SU-DHL-6 (cell line): ENCODE results near the gene TSPYL2.

Experiments
- H2AFZ ChIP-seq: fragments of 200-600 bp; sonication (generic); 2 replicates; pipeline ENCODE4 v1.6.1; 2014; ENCODE audit warnings: low read depth, mild to moderate bottlenecking, moderate library complexity, mixed read lengths, antibody characterized with exemption, low read length; ENCODE audit not compliant: severe bottlenecking
- H3F3A ChIP-seq: fragments of 200-600 bp; shearing (Covaris generic); 2 replicates; pipeline ENCODE4 v1.6.0; 2016; ENCODE audit warnings: antibody characterized with exemption, mild to moderate bottlenecking; ENCODE audit not compliant: insufficient read depth
- H3K27ac ChIP-seq: fragments of 200-600 bp; sonication (generic); 2 replicates; pipeline ENCODE4 v1.5.1; 2016; ENCODE audit warnings: low read depth, mild to moderate bottlenecking, low read length, moderate library complexity, mixed read lengths
- H3K27me3 ChIP-seq: fragments of 200-600 bp; sonication (generic), shearing (Covaris generic); 2 replicates; pipeline ENCODE4 v1.6.0; 2014; ENCODE audit warnings: mild to moderate bottlenecking, low read length
- H3K36me3 ChIP-seq: fragments of 200-600 bp; sonication (generic); 2 replicates; pipeline ENCODE4 v1.6.1; 2014; ENCODE audit warnings: mild to moderate bottlenecking, low read length, mixed read lengths
- H3K4me2 ChIP-seq: fragments of 300-600, 200-600 bp; shearing (Covaris generic), sonication (generic); 2 replicates; pipeline ENCODE4 v1.6.0; 2014; ENCODE audit warnings: low read length, low read depth, mild to moderate bottlenecking; ENCODE audit not compliant: poor library complexity, severe bottlenecking
- H3K4me3 ChIP-seq: fragments of 200-600 bp; sonication (generic); 2 replicates; pipeline ENCODE4 v1.5.1; 2014; ENCODE audit warnings: antibody characterized with exemption, low read length, mild to moderate bottlenecking, mixed read lengths; ENCODE audit not compliant: insufficient read depth, poor library complexity, severe bottlenecking
- H3K79me2 ChIP-seq: fragments of 200-600 bp; sonication (generic); 2 replicates; pipeline ENCODE4 v1.6.1; 2014; ENCODE audit warnings: mild to moderate bottlenecking, low read length, moderate library complexity; ENCODE audit not compliant: insufficient read depth
- H3K9ac ChIP-seq: fragments of 200-600 bp; sonication (generic); 2 replicates; pipeline ENCODE4 v1.7.0; 2014; ENCODE audit warnings: mild to moderate bottlenecking, low read length
- H3K9me2 ChIP-seq: fragments of 200-600 bp; sonication (generic); replicated peaks from 2 replicates; pipeline ENCODE4 v1.6.1; 2014; ENCODE audit warnings: low read length; ENCODE audit not compliant: insufficient read depth
- H3K9me3 ChIP-seq: fragments of 200-600 bp; sonication (generic); 2 replicates; pipeline ENCODE4 v1.6.1; 2014; ENCODE audit warnings: low read length, mixed read lengths; ENCODE audit not compliant: insufficient read depth
- H4K20me1 ChIP-seq: fragments of 200-600 bp; sonication (generic); 2 replicates; pipeline ENCODE4 v1.6.1; 2014; ENCODE audit warnings: low read depth, mild to moderate bottlenecking, antibody characterized with exemption, low read length, moderate library complexity, mixed read lengths
- EZH2phosphoT487 ChIP-seq: fragments of 200-600 bp; sonication (generic), shearing (Covaris generic); conservative IDR thresholded peaks from 2 replicates; pipeline ENCODE4 v1.6.1; 2018; ENCODE audit warnings: mild to moderate bottlenecking, antibody characterized with exemption, low read length, moderate library complexity, mixed read lengths
- TF ChIP-seq, protein P1 (sequence below): fragments of 200-600 bp; sonication (generic); IDR thresholded peaks from one replicate; pipeline ENCODE4 v1.5.1; 2017; ENCODE audit warnings: antibody characterized with exemption, mild to moderate bottlenecking, low read length, moderate library complexity; ENCODE audit not compliant: insufficient read depth, poor library complexity, severe bottlenecking

Gene TSPYL2

DNA sequence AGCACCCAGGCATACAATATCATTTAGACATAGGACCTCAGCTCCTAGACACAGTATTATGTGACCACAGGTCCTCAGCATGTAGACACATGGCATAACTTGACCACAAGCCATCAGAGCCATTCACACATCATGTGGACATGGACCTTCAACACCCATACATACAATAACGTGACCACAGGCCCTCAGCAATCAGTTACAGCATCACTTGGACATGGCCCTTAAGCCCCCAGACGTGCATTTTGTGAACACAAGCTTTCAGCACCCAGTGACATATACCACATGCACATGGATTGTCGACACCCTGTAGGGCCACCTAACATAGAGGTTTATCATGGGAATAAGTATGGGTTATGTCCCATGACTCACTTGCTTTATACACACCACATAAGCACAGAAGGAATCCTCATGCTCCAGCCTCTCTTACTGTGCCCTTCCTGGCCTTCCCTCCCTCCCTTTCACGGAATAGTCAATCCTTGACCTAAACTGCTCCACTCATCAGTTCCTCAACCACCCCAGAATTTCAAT, 1.9 kb downstream of the TSPYL2 start:
- Histone ChIP-seq H3F3A (peaks cover 9% of the 10 kb centered on the region; the same call in 1 of the 2 replicates), H3K9me2 (no peaks in the 10 kb centered on the region), H3K27me3 (no peaks in the 10 kb centered on the region), H3K27ac (no peak overlapping the region), H3K79me2 (peaks cover 14% of the 10 kb centered on the region; the same call in 1 of the 2 replicates), H4K20me1 (no peaks in the 10 kb centered on the region), H3K4me2 (no peak overlapping the region), H3K9ac (no peak overlapping the region), H3K9me3 (no peaks in the 10 kb centered on the region), H3K36me3 (no peaks in the 10 kb centered on the region), H2AFZ (no peak overlapping the region), H3K4me3 (no peak overlapping the region)
- TF ChIP-seq, protein P1, sequence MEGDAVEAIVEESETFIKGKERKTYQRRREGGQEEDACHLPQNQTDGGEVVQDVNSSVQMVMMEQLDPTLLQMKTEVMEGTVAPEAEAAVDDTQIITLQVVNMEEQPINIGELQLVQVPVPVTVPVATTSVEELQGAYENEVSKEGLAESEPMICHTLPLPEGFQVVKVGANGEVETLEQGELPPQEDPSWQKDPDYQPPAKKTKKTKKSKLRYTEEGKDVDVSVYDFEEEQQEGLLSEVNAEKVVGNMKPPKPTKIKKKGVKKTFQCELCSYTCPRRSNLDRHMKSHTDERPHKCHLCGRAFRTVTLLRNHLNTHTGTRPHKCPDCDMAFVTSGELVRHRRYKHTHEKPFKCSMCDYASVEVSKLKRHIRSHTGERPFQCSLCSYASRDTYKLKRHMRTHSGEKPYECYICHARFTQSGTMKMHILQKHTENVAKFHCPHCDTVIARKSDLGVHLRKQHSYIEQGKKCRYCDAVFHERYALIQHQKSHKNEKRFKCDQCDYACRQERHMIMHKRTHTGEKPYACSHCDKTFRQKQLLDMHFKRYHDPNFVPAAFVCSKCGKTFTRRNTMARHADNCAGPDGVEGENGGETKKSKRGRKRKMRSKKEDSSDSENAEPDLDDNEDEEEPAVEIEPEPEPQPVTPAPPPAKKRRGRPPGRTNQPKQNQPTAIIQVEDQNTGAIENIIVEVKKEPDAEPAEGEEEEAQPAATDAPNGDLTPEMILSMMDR = no peak
- no peak for TF ChIP-seq EZH2phosphoT487

DNA sequence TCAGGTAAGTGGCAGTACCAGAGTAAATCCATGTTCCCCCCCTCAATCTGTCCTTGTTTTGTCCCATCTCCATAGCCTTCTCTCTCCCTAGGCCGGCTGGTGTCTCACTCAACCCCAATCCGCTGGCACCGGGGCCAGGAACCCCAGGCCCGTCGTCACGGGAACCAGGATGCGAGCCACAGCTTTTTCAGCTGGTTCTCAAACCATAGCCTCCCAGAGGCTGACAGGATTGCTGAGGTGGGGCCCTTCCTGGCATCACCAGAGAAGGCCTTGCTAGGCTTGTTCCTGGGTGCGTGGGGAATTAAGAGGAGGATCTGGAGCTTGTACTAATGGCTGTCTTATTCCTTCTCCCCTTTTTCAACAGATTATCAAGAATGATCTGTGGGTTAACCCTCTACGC, 2.7 kb downstream of the TSPYL2 start:
- Histone ChIP-seq H3K27me3 (no peaks in the 10 kb centered on the region), H3K9me2 (no peaks in the 10 kb centered on the region), H3K36me3 (no peaks in the 10 kb centered on the region), H3F3A (peaks cover 9% of the 10 kb centered on the region; the same call in 1 of the 2 replicates), H3K4me2 (no peak overlapping the region), H3K4me3 (no peak overlapping the region), H3K27ac (no peak overlapping the region), H4K20me1 (no peaks in the 10 kb centered on the region), H3K79me2 (peaks cover 14% of the 10 kb centered on the region; the same call in 1 of the 2 replicates), H3K9me3 (no peaks in the 10 kb centered on the region), H3K9ac (no peak overlapping the region), H2AFZ (no peak overlapping the region)
- TF ChIP-seq, protein P1 = no peak
- TF ChIP-seq EZH2phosphoT487 = no peak

DNA sequence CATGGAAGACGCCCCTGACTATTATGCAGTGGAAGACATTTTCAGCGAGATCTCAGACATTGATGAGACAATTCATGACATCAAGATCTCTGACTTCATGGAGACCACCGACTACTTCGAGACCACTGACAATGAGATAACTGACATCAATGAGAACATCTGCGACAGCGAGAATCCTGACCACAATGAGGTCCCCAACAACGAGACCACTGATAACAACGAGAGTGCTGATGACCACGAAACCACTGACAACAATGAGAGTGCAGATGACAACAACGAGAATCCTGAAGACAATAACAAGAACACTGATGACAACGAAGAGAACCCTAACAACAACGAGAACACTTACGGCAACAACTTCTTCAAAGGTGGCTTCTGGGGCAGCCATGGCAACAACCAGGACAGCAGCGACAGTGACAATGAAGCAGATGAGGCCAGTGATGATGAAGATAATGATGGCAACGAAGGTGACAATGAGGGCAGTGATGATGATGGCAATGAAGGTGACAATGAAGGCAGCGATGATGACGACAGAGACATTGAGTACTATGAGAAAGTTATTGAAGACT, 3.6 kb downstream of the TSPYL2 start:
- Histone ChIP-seq H3K9ac (no peak overlapping the region), H3K4me3 (no peak overlapping the region), H2AFZ (no peak overlapping the region), H3K4me2 (no peak overlapping the region), H4K20me1 (no peaks in the 10 kb centered on the region), H3K9me2 (no peaks in the 10 kb centered on the region), H3K36me3 (no peaks in the 10 kb centered on the region), H3K9me3 (no peaks in the 10 kb centered on the region), H3K27ac (no peak overlapping the region), H3F3A (peaks cover 3% of the 10 kb centered on the region; the same call in 1 of the 2 replicates), H3K79me2 (peaks cover 14% of the 10 kb centered on the region; the same call in 1 of the 2 replicates), H3K27me3 (no peaks in the 10 kb centered on the region)
- TF ChIP-seq, protein P1 = no peak
- TF ChIP-seq EZH2phosphoT487 = no peak
